GM23338 (cell line): ENCODE data around the gene TMPRSS11D. TPM values are rescaled to one million over a fixed set of nuclear protein-coding genes. Genes with fewer than 3 reads are reported as not detected.

Experiments
- ATAC-seq: fragments of 200-7000 bp; cut with Tn5 transposase; 3 replicates; pipeline ENCODE4 v1.9.1; 2020
- DNase-seq: peaks from one replicate; pipeline ENCODE4 v3.0.0-alpha.2; 2015; ENCODE audit warnings: low spot score
- H2AFZ ChIP-seq: fragments of 200-600 bp; sonication (generic); 2 replicates; pipeline ENCODE4 v1.8.0; 2016; ENCODE audit warnings: antibody characterized with exemption, mild to moderate bottlenecking, moderate library complexity
- H3F3A ChIP-seq: fragments of 200-600 bp; sonication (generic); replicated peaks from 2 replicates; pipeline ENCODE4 v1.8.0; 2017; ENCODE audit warnings: antibody characterized with exemption, mixed run types, low read depth
- H3K27ac ChIP-seq: fragments of 200-600 bp; sonication (generic); 2 replicates; pipeline ENCODE4 v1.6.1; 2016; ENCODE audit warnings: low read depth
- H3K27me3 ChIP-seq: fragments of 200-600 bp; sonication (generic); 2 replicates; pipeline ENCODE4 v1.8.0; 2016; ENCODE audit warnings: mild to moderate bottlenecking, mixed run types, moderate library complexity; ENCODE audit not compliant: insufficient read depth
- H3K36me3 ChIP-seq: fragments of 200-600 bp; sonication (generic); 2 replicates; pipeline ENCODE4 v1.8.0; 2016; ENCODE audit warnings: mild to moderate bottlenecking; ENCODE audit not compliant: insufficient read depth
- H3K4me1 ChIP-seq: fragments of 200-600 bp; sonication (generic); 2 replicates; pipeline ENCODE4 v1.8.0; 2016; ENCODE audit warnings: mild to moderate bottlenecking, moderate library complexity; ENCODE audit not compliant: insufficient read depth
- H3K4me2 ChIP-seq: fragments of 200-600 bp; sonication (generic); 2 replicates; pipeline ENCODE4 v1.7.1; 2017; ENCODE audit warnings: mixed run types
- H3K4me3 ChIP-seq: fragments of 200-600 bp; sonication (generic); 2 replicates; pipeline ENCODE4 v1.6.1; 2016; ENCODE audit warnings: mixed run types
- H3K79me2 ChIP-seq: fragments of 200-600 bp; sonication (generic); replicated peaks from 2 replicates; pipeline ENCODE4 v1.8.0; 2017; ENCODE audit warnings: mild to moderate bottlenecking; ENCODE audit not compliant: insufficient read depth
- H3K9me2 ChIP-seq: fragments of 200-600 bp; sonication (generic); 2 replicates; pipeline ENCODE4 v1.8.0; 2017; ENCODE audit not compliant: insufficient read depth
- H4K20me1 ChIP-seq: fragments of 200-600 bp; sonication (generic); replicated peaks from 2 replicates; pipeline ENCODE4 v1.8.0; 2017; ENCODE audit warnings: mild to moderate bottlenecking; ENCODE audit not compliant: insufficient read depth
- H3K27ac Mint-ChIP-seq: 2 replicates; pipeline ENCODE4 v1.8.0; 2020; ENCODE audit warnings: inconsistent platforms, mild to moderate bottlenecking, moderate library complexity, mixed read lengths
- H3K27me3 Mint-ChIP-seq: 3 replicates; pipeline ENCODE4 v1.8.0; 2022; ENCODE audit warnings: low read depth, mild to moderate bottlenecking, moderate library complexity, mixed read lengths, inconsistent platforms; ENCODE audit not compliant: insufficient read depth, poor library complexity
- H3K36me3 Mint-ChIP-seq: 3 replicates; pipeline ENCODE4 v1.8.0; 2021; ENCODE audit warnings: low read depth, mild to moderate bottlenecking, inconsistent platforms, moderate library complexity, mixed read lengths
- H3K4me1 Mint-ChIP-seq: 3 replicates; pipeline ENCODE4 v1.8.0; 2020; ENCODE audit warnings: mild to moderate bottlenecking, inconsistent platforms, mixed read lengths
- H3K4me3 Mint-ChIP-seq: 3 replicates; pipeline ENCODE4 v1.8.0; 2021; ENCODE audit warnings: moderate library complexity, mild to moderate bottlenecking, inconsistent platforms, mixed read lengths
- H3K9me3 Mint-ChIP-seq: 3 replicates; pipeline ENCODE4 v1.8.0; 2020; ENCODE audit warnings: moderate library complexity, mild to moderate bottlenecking, inconsistent platforms, mixed read lengths
- CREB1 ChIP-seq: fragments of 250-450 bp; sonication (Bioruptor Pico); IDR thresholded peaks from 2 replicates; pipeline ENCODE4 v1.5.0; 2020; ENCODE audit warnings: low read depth, mild to moderate bottlenecking, moderate library complexity
- CTCF ChIP-seq, 2 experiments: fragments of 200-600 bp in 1 of 2; sonication (generic) in 1 of 2; conservative IDR thresholded peaks; 2 replicates each; pipeline versions ENCODE4 v1.5.1 to v1.6.1; 2016 to 2017; ENCODE audit warnings: antibody characterized with exemption in 2 of 2, low read depth in 2 of 2, mild to moderate bottlenecking in 2 of 2, moderate library complexity in 1 of 2
- ETS1 ChIP-seq: IDR thresholded peaks from 2 replicates; pipeline ENCODE4 v1.6.1; 2016; ENCODE audit warnings: antibody characterized with exemption
- EZH2 ChIP-seq: fragments of 200-600 bp; sonication (generic); IDR thresholded peaks from one replicate; pipeline ENCODE4 v1.8.0; 2017; ENCODE audit warnings: antibody characterized with exemption, mild to moderate bottlenecking, low read depth; ENCODE audit not compliant: unreplicated experiment
- EZH2phosphoT487 ChIP-seq: fragments of 200-600 bp; sonication (generic); IDR thresholded peaks from one replicate; pipeline ENCODE4 v1.8.1; 2018; ENCODE audit warnings: antibody characterized with exemption; ENCODE audit not compliant: unreplicated experiment
- JUNB ChIP-seq: IDR thresholded peaks from one replicate; pipeline ENCODE4 v1.6.1; 2016; ENCODE audit warnings: antibody characterized with exemption; ENCODE audit not compliant: unreplicated experiment
- NANOG ChIP-seq: IDR thresholded peaks from 2 replicates; pipeline ENCODE4 v1.6.1; 2016; ENCODE audit warnings: antibody characterized with exemption, borderline replicate concordance
- POLR2AphosphoS5 ChIP-seq: IDR thresholded peaks from 2 replicates; pipeline ENCODE4 v1.6.1; 2016; ENCODE audit warnings: antibody characterized with exemption, low read depth
- REST ChIP-seq: IDR thresholded peaks from one replicate; pipeline ENCODE4 v1.6.1; 2018; ENCODE audit warnings: antibody characterized with exemption; ENCODE audit not compliant: unreplicated experiment
- STAT1 ChIP-seq: IDR thresholded peaks from one replicate; pipeline ENCODE4 v1.6.1; 2016; ENCODE audit warnings: antibody characterized with exemption; ENCODE audit not compliant: unreplicated experiment
- ZNF114 ChIP-seq: fragments of 250-450 bp; sonication (Bioruptor Pico); IDR thresholded peaks from 2 replicates; pipeline ENCODE4 v1.5.0; 2020; ENCODE audit warnings: mild to moderate bottlenecking, moderate library complexity
- ZNF331 ChIP-seq: fragments of 250-450 bp; sonication (Bioruptor Pico); IDR thresholded peaks from 2 replicates; pipeline ENCODE4 v1.5.0; 2020; ENCODE audit warnings: low read depth, mild to moderate bottlenecking, moderate library complexity
- ZNF462 ChIP-seq: fragments of 250-450 bp; sonication (Bioruptor Pico); IDR thresholded peaks from 2 replicates; pipeline ENCODE4 v1.5.0; 2020; ENCODE audit warnings: mild to moderate bottlenecking, moderate library complexity
- polyA plus RNA-seq: library from polyadenylated mRNA; unstranded; fragments of >200 nt; fragmentation: Nextera tagmentation; extraction: Ambion mirVana; gene quantifications from 2 replicates; pipeline ENCODE4 v1.2.1, GENCODE V29; 2016
- total RNA-seq: library from RNA; depleted of rRNA; stranded (reverse); fragments of >200 nt; shearing (Covaris generic); gene quantifications from 2 replicates; pipeline ENCODE4 v1.2.3, GENCODE V29; 2014

The TMPRSS11D gene
- total and polyA plus RNA-seq, 2 experiments from 2014 or later, result not detected

GRCh38 chr4:67885762-67886161 is 2.0 kb upstream of the TMPRSS11D start:
- Histone ChIP-seq H2AFZ (no peak overlapping the region), H3K27me3 (no peaks in the 10 kb centered on the region), H3K4me2 (no peak overlapping the region), H3K36me3 (no peaks in the 10 kb centered on the region), H3K27ac (no peak overlapping the region), H3K9me2 (no peaks in the 10 kb centered on the region), H3F3A (no peaks in the 10 kb centered on the region), H4K20me1 (no peaks in the 10 kb centered on the region), H3K4me3 (no peak overlapping the region), H3K4me1 (no peaks in the 10 kb centered on the region), H3K79me2 (no peaks in the 10 kb centered on the region)
- H3K4me1 Mint-ChIP-seq, result peaks cover 11% of the 10 kb centered on the region; the same call in 2 of the 3 replicates
- no peaks in the 10 kb centered on the region for H3K9me3 Mint-ChIP-seq
- H3K27me3 Mint-ChIP-seq, result no peaks in the 10 kb centered on the region
- no peak for ATAC-seq
- H3K36me3 Mint-ChIP-seq, result no peaks in the 10 kb centered on the region
- no peak for TF ChIP-seq ETS1
- TF ChIP-seq CTCF (conservative IDR thresholded peaks at IDR 0.05; ENCODE audit: low read depth in 2 of 2), result no peak
- TF ChIP-seq NANOG, result no peak
- TF ChIP-seq ZNF331 (CRISPR knock-in tag), result no peak
- TF ChIP-seq STAT1, result no peak
- TF ChIP-seq JUNB, result no peak
- no peak for TF ChIP-seq CREB1 (CRISPR knock-in tag)
- no peak for TF ChIP-seq REST
- TF ChIP-seq EZH2phosphoT487, result no peak
- no peak for TF ChIP-seq EZH2
- no peak for TF ChIP-seq POLR2AphosphoS5
- no peak for TF ChIP-seq ZNF462 (CRISPR knock-in tag)
- no peak for TF ChIP-seq ZNF114
- no peak overlapping the region for H3K4me3 Mint-ChIP-seq
- DNase-seq, result no peak
- peak overlapping the region; percentile 69; the same call in 1 of the 2 replicates for H3K27ac Mint-ChIP-seq
